ENCODE measurements around the gene NDUFS8.

The NDUFS8 gene

GRCh38 chr11:68038226-68038717 lies 7.8 kb downstream of the NDUFS8 start:
- no peak for DNase-seq

DNA sequence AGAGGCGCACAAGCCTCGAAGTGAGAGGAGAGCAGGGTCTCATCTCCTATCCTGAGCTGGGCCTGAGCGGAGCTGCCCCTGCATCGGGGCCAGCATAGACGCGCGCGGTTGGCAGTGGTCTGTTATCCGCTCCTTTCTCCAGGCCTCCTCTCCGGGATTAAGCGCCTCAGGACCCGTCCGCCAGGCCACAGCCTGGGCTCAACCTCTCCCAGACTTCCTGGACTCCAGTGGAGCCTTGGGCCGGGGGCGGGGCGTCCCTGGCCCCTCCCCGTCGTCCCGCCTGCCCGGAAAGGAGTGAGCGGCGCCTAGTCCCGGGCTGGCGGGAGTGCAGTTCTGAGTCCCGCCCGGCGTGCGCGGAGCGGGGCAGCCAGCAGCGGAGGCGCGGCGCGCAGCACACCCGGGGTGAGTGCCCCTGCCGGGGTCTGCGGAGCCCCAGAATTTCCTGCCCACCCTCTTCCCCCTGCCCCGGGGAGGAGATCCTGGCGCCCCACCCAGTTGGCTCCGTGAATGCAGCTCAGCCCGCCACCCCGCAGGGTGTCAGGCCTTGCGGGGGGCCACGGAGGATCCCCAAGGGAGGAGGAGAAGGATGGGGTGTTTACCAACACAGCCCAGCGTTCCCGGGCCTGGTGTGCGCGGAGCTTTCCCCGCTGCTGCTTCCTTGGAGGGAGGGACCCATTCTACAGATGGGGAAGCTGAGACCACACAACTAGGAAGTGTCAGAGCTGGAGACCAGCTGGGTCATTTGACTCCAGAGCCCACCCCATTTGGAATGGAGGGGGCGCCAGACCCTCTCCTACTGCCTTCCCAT lies 8.4 kb downstream of the NDUFS8 start, which contains the start of gene TCIRG1:
TCIRG1 (plus strand) TSS at position 308 of the 808 bp plus-strand sequence. CDS start 2,247 bp downstream, outside the sequence.
- DNase-seq, result peak; percentile 81

GRCh38 chr11:68039526-68040086 lies 9.1 kb downstream of the NDUFS8 start:
- DNase-seq, result no peak

GRCh38 chr11:68040101-68040956 lies 9.8 kb downstream of the NDUFS8 start:
- DNase-seq, result peak; percentile 60

DNA sequence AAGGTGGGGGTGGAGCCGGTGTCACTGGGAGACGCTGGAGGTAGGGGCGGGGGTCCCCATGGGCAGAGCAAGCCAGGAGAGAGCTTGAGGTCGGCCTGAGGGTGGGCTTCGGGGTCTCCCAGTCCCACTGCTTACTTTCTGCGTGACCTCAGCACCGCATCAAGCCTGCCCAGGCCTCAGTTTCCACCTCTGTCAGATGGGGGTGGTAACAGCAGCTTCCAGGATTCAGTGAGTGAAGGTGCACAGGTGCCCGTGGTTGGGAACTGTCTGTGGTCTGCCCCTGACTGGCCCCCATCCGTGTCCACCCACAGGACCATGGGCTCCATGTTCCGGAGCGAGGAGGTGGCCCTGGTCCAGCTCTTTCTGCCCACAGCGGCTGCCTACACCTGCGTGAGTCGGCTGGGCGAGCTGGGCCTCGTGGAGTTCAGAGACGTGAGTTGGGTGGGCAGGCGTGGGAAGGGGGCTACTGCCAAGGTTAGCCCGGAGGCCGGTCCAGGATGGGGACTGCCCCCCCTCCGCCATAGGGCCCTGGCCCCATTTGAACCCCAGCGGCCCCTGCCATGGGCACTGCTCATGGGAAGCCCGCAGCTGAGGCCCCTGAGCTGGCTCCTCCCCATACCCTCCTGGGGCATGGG lies 10.6 kb downstream of the NDUFS8 start:
- DNase-seq, result no peak

DNA sequence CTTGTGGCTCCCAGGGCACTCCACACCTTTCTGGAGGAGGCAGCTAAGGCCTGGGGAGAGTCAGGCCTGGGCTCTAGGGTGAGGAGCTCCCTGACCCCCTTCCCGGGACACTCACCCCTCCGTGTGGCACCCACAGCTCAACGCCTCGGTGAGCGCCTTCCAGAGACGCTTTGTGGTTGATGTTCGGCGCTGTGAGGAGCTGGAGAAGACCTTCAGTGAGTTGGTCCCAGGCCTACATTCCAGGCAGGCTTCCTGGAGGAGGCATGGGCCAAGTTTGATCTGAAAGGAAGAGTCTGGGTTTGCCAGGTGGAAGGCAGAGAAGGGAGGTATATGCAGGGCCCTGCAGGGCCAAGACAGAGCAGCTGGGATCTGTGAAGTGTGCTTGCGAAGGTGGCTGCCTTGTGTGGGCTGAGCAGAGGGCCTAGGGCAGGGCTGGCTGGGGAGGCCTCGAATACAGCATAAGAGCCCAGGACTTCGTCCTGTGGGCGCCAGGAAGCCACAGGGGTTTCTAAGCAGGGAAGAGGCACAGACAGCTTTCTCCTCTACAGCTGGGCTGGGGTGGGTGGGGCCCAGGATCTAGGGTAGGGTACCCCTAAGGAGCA lies 11.2 kb downstream of the NDUFS8 start:
- DNase-seq, result no peak

- no peak for DNase-seq
Measured at GRCh38 chr11:68042219-68043028, 11.9 kb downstream of the NDUFS8 start.

GRCh38 chr11:68043029-68043348 lies 12.5 kb downstream of the NDUFS8 start:
- DNase-seq, result no peak

DNA sequence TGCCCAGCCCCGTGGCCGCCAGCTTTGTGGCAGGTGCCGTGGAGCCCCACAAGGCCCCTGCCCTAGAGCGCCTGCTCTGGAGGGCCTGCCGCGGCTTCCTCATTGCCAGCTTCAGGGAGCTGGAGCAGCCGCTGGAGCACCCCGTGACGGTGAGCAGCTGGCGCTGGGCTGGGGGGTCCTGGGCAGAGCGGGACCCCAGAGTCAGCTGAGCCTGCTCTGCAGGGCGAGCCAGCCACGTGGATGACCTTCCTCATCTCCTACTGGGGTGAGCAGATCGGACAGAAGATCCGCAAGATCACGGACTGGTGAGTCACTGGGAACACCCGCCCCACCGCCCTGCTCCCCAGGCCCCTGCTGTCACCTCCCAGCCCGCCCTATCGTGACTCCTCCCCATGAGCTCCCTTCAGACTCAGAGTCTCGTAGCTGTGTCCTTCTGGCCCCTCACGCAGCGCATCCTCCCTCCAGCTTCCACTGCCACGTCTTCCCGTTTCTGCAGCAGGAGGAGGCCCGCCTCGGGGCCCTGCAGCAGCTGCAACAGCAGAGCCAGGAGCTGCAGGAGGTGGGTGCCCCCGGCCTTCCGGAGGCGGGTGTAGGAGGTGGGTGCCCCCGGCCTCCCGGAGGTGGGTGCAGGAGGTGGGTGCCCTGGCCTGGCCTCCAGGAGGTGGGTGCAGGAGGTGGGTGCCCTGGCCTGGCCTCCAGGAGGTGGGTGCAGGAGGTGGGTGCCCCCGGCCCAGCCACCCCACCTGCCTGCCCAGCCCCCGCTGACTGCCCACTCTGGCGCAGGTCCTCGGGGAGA lies 13.1 kb downstream of the NDUFS8 start:
- DNase-seq, result no peak

GRCh38 chr11:68044145-68044813 lies 13.8 kb downstream of the NDUFS8 start:
- no peak for DNase-seq

DNA sequence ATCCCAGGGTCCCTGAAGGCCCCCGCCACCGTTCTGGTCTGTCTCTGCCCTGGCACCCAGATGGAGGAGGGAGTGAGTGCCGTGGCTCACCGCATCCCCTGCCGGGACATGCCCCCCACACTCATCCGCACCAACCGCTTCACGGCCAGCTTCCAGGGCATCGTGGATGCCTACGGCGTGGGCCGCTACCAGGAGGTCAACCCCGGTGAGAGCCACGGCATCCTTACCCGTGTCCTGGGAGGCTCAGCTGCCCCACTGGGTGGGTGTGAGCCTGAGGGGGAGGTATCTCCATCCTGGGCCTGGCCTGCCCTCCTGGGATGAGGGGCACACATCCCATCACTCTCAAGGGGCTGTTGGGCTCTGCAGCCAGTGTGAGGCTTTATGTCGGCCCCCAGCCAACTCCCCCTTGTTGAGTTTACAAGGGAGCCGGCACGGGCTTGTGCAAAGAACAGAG lies 14.4 kb downstream of the NDUFS8 start:
- DNase-seq, result no peak

GRCh38 chr11:68047437-68048290 lies 17.2 kb downstream of the NDUFS8 start:
- DNase-seq, result no peak

GRCh38 chr11:68048681-68049508 lies 18.4 kb downstream of the NDUFS8 start:
- no peak for DNase-seq

- no peak for DNase-seq
Measured at GRCh38 chr11:68049509-68050370, 19.3 kb downstream of the NDUFS8 start.

- no peak for DNase-seq
Measured at GRCh38 chr11:68050371-68050841, 19.9 kb downstream of the NDUFS8 start.

DNA sequence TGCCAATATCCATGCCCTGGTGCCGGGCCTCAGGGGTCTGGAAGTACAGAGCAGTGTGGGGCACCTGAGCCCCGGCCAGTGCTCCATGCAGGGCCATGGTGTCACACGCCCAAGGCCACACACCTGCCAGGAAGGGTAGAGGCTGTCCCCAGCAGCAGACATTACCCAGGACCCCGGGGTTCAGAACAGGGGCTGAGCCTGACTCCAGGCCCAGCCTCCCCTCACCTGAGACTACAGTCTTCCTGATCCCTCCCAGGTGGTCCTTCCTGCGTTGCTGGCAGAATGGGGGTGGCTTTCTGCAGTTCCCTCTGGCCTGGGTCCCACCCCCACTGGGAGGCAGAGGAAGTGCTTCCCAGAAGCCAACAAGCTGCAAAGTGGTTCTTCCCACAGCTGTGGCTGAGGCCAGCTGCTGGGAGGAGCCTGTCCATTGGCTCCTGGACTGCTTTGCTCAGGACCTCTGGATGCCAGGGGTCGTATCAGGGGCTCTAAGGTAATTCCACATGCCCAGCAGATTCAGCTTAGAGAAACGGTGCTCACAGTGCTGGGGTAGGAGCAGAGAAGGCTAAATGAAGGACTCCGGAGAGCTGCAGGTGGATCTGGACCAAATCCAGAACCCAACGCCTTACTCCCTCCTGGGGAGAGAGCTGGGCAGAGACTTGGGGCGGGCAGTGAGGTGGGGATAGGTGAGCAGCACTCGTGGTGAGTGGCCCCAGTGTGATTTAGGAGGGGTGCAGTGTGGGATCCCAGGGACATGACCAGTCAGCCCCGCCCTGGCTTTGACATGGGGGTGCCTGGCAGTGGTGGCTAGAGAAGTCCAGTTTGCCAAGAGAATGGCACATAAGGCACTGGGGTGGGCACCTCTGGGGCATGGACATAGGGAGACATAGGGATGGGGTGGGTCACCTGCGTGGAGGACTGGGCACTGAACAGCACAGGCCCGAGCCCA lies 21.0 kb downstream of the NDUFS8 start:
- DNase-seq, result no peak
